Germinal center (tissue), 1 donor: ENCODE results near the gene CTDSPL.

ENCODE experiments used
- DNase-seq: peaks from one replicate; pipeline ENCODE4 v3.0.0; 2012; ENCODE audit warnings: mixed read lengths, low spot score

The CTDSPL gene

GRCh38 chr3:37891227-37891626 is 29.5 kb downstream of the CTDSPL start:
- DNase-seq, result no peak

- DNase-seq, result no peak
Observed at GRCh38 chr3:37892927-37893600, 31.4 kb downstream of the CTDSPL start.

- DNase-seq, result no peak
Observed at GRCh38 chr3:37896827-37897226, 35.1 kb downstream of the CTDSPL start.

GRCh38 chr3:37897763-37898162 is 36.1 kb downstream of the CTDSPL start:
- DNase-seq, result no peak

- DNase-seq, result no peak
Observed at GRCh38 chr3:37898424-37898823, 36.7 kb downstream of the CTDSPL start.

GRCh38 chr3:37899101-37899707 is 37.5 kb downstream of the CTDSPL start:
- DNase-seq, result no peak

GRCh38 chr3:37899711-37900306 is 38.1 kb downstream of the CTDSPL start:
- no peak for DNase-seq

- DNase-seq, result no peak
Observed at GRCh38 chr3:37901721-37902120, 40.0 kb downstream of the CTDSPL start.

- DNase-seq, result no peak
Observed at GRCh38 chr3:37902674-37903073, 41.0 kb downstream of the CTDSPL start.

GRCh38 chr3:37903320-37903719 is 41.6 kb downstream of the CTDSPL start:
- DNase-seq, result no peak

- DNase-seq, result no peak
Observed at GRCh38 chr3:37903734-37904133, 42.1 kb downstream of the CTDSPL start.

- no peak for DNase-seq
Observed at GRCh38 chr3:37904601-37905000, 42.9 kb downstream of the CTDSPL start.

- DNase-seq, result no peak
Observed at GRCh38 chr3:37905346-37905745, 43.7 kb downstream of the CTDSPL start.

- no peak for DNase-seq
Observed at GRCh38 chr3:37905987-37906674, 44.5 kb downstream of the CTDSPL start.

- DNase-seq, result no peak
Observed at GRCh38 chr3:37906734-37907282, 45.1 kb downstream of the CTDSPL start.

- no peak for DNase-seq
Observed at GRCh38 chr3:37907371-37907770, 45.7 kb downstream of the CTDSPL start.

- DNase-seq, result no peak
Observed at GRCh38 chr3:37907906-37908305, 46.2 kb downstream of the CTDSPL start.

GRCh38 chr3:37909067-37909911 is 47.6 kb downstream of the CTDSPL start:
- DNase-seq, result no peak

- DNase-seq, result no peak
Observed at GRCh38 chr3:37910671-37911400, 49.2 kb downstream of the CTDSPL start.

- DNase-seq, result no peak
Observed at GRCh38 chr3:37912052-37912733, 50.5 kb downstream of the CTDSPL start.
